AG04450 (cell line): ENCODE results near the gene IGFL2. TPM values are rescaled to one million over a fixed set of nuclear protein-coding genes. Genes with fewer than 3 reads are reported as not detected.
"Not testable (repeated sequence)": the region's sequence is repeated elsewhere in the genome, so short reads cannot be mapped to it uniquely, and the experiment has no call there.

ENCODE experiments used
- CTCF ChIA-PET: fragments of 300-600, 350-600 bp; formaldehyde crosslinking; extraction: SDS; loops from one replicate; lab custom pipeline; 2022; ENCODE audit warnings: antibody characterized with exemption, inconsistent platforms; lab: Charles Lee
- POLR2A ChIA-PET: fragments of 350-600 bp; formaldehyde crosslinking; extraction: SDS; loops from one replicate; lab custom pipeline; 2021; ENCODE audit warnings: antibody characterized with exemption, inconsistent platforms; lab: Yijun Ruan, JAX
- DNase-seq: peaks from one replicate; pipeline ENCODE4 v3.0.0-alpha.2; 2011; ENCODE audit warnings: low read depth, low spot score
- H3K27ac ChIP-seq: one replicate; pipeline ENCODE4 v1.5.1; 2012; ENCODE audit warnings: low read depth, low read length, control low read depth
- H3K27me3 ChIP-seq: one replicate; pipeline ENCODE4 v1.6.0; 2012; ENCODE audit warnings: low read length; ENCODE audit not compliant: control insufficient read depth, insufficient read depth
- H3K4me3 ChIP-seq: 2 replicates; pipeline ENCODE4 v1.5.1; 2011; ENCODE audit warnings: mild to moderate bottlenecking, low read depth, low read length, control low read depth
- H3K9me3 ChIP-seq: 2 replicates; pipeline ENCODE4 v1.5.1; 2012; ENCODE audit warnings: low read length; ENCODE audit not compliant: control insufficient read depth, insufficient read depth
- CTCF ChIP-seq: IDR thresholded peaks from 2 replicates; pipeline ENCODE4 v1.5.1; 2011; ENCODE audit warnings: low read depth, low read length, control low read depth, inconsistent platforms
- polyA plus RNA-seq: library from polyadenylated mRNA; depleted of rRNA; stranded (reverse); fragments of >200 nt; gene quantifications from 2 replicates; pipeline ENCODE4 v1.2.3, GENCODE V29; 2011; rRNA removed

Gene IGFL2
- polyA plus RNA-seq, 1 experiment = not detected

DNA sequence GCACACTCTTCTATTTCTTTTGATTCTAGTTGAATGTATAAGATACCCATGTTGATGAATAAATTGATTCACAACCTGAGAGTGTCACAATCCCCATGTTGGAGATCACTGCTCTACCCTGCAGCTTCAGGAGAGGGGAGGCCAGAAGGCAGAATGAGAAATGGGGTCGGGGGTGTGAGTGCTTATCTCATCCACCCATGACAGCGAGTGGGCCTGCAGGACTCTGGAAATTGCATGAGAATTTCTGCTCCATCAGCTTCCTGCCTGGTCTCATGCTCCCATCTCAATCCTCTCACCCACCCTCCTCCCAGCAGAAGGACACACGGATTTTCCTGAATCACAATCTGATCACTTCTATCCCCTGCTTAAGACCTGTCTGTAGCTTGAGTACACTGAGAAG is 58.6 kb downstream of the IGFL2 start:
- DNase-seq = no peak
- ChIA-PET POLR2A (no interaction called here), CTCF (no interaction called here)
- TF ChIP-seq CTCF = no peak
- Histone ChIP-seq H3K4me3 (no peak overlapping the region), H3K27ac (no peak overlapping the region), H3K27me3 (peaks cover 28% of the 10 kb centered on the region), H3K9me3 (peaks cover 3% of the 10 kb centered on the region; the same call in 1 of the 2 replicates)

DNA sequence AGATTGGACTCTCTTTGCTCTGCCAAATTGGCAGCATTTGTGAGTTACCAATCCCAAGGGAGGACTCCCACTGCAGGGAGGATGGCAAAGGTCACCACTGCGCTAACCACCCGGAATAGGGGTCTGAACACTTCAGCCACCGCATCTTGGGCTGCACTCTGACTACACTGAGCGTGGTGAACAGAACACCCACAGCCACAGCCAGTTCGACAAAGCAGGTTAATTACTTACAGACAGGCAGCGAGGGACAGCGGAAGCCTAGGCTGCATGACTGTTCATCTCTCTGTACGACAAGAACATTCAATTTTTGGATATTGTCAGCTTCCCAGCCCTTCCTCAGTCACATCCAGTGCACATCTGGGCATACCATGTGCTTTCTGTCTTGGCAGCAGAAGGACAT is 59.8 kb downstream of the IGFL2 start:
- POLR2A ChIA-PET, H3K9me3 ChIP-seq, H3K27ac ChIP-seq, CTCF ChIA-PET, H3K4me3 ChIP-seq, DNase-seq: not testable (repeated sequence)
- peaks cover 33% of the 10 kb centered on the region for H3K27me3 ChIP-seq

DNA sequence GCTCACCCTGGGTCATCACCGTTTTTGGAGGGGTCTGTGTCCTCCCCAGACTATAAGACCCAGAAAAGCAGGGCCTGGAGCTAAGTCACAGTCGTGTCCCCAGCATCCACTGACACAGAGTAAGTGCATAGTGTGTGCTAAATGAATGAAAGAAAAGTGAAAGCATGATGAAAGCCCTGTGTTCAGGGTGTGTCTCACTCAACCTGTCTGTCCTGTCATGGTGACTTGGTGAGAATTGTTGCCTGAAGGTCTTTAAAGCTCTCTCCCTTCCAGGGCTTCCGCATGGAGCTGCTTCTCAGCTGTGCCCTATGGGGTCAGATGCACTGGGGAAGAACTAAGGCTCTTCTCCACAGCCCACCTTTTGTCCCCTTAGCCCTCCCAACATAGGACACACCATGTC is 61.0 kb downstream of the IGFL2 start:
- no peak for TF ChIP-seq CTCF
- ChIA-PET CTCF (no interaction called here), POLR2A (no interaction called here)
- Histone ChIP-seq H3K9me3 (peaks cover 2% of the 10 kb centered on the region; the same call in 1 of the 2 replicates), H3K27ac (no peak overlapping the region), H3K27me3 (peaks cover 31% of the 10 kb centered on the region), H3K4me3 (no peak overlapping the region)
- no peak for DNase-seq

- H3K27me3 ChIP-seq = peaks cover 31% of the 10 kb centered on the region
- no peak for DNase-seq
- ChIA-PET CTCF (no interaction called here), POLR2A (no interaction called here)
- H3K4me3 ChIP-seq = no peak overlapping the region
- no peak overlapping the region for H3K27ac ChIP-seq
- TF ChIP-seq CTCF = no peak
- no peaks in the 10 kb centered on the region for H3K9me3 ChIP-seq
Measured at GRCh38 chr19:46209472-46209871, 61.4 kb downstream of the IGFL2 start.

DNA sequence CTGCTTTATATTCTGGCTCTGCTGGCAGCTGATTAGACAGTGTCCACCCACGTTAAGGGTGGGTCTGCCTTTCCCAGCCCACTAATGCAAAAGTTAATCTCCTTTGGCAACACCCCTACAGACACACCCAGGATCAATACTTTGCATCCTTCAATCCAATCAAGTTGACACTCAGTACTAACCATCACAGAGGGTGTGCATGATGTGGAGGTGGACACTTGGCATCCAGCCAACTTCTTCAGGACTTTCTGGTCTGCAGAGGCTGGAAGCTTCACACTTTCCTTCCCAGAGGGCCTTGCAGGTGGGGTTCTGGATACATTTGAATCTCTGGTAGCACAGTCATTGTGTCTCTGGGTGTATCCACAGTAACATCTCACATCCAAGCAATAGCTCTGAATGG is 62.6 kb downstream of the IGFL2 start:
- CTCF ChIA-PET = no interaction called here
- no peak for TF ChIP-seq CTCF
- Histone ChIP-seq H3K27ac (no peak overlapping the region), H3K27me3 (peaks cover 29% of the 10 kb centered on the region), H3K9me3 (no peaks in the 10 kb centered on the region), H3K4me3 (no peak overlapping the region)
- POLR2A ChIA-PET = no interaction called here
- DNase-seq = no peak

Other genes with a start within 250 kb of the IGFL2 start
- 1.4 and 1.6 TPM in 2 replicates for gene MYPOP, start 245.6 kb upstream of the IGFL2 start, polyA plus RNA-seq
- not detected in 2 replicates for gene NANOS2, start 233.5 kb upstream of the IGFL2 start, polyA plus RNA-seq
- 0.02 TPM in 1 of 2 replicates, not detected in the other for gene NOVA2, start 174.4 kb upstream of the IGFL2 start, polyA plus RNA-seq
- 4.2 and 6.8 TPM in 2 replicates for gene CCDC61, start 152.8 kb upstream of the IGFL2 start, polyA plus RNA-seq
- gene PGLYRP1, start 125.2 kb upstream of the IGFL2 start, polyA plus RNA-seq = not detected in 2 replicates
- gene IGFL4, start 107.2 kb upstream of the IGFL2 start, polyA plus RNA-seq = not detected in 2 replicates
- gene IGFL3, start 23.6 kb upstream of the IGFL2 start, polyA plus RNA-seq = not detected in 2 replicates
- gene IGFL1, start 81.5 kb downstream of the IGFL2 start, polyA plus RNA-seq = not detected in 2 replicates
- gene HIF3A, start 148.8 kb downstream of the IGFL2 start, polyA plus RNA-seq = 0.21 and 0.47 TPM in 2 replicates
- gene PPP5C, start 198.8 kb downstream of the IGFL2 start, polyA plus RNA-seq = 73.7 and 85.9 TPM in 2 replicates